ENCODE results near the gene SSH3. TPM values are rescaled to one million over a fixed set of nuclear protein-coding genes. Genes with fewer than 3 reads are reported as not detected.
"Not testable (repeated sequence)": the region's sequence is repeated elsewhere in the genome, so short reads cannot be mapped to it uniquely, and the experiment has no call there.

The SSH3 gene
- total RNA-seq, 1 donor from 2014 or later = 7.1 TPM

- intact Hi-C loops (cut with micrococcal nuclease) = no loop called here
- H3K27me3 Mint-ChIP-seq = no peaks in the 10 kb centered on the region
- DNase-seq = peak; percentile 52
- H3K4me1 Mint-ChIP-seq = peaks cover 24% of the 10 kb centered on the region
- peaks cover 2% of the 10 kb centered on the region for H3K36me3 Mint-ChIP-seq (ENCODE audit: low read depth)
- peak overlapping the region; percentile 48 for H3K27ac Mint-ChIP-seq
- H3K9me3 Mint-ChIP-seq = no peaks in the 10 kb centered on the region
- H3K4me3 Mint-ChIP-seq = no peak overlapping the region
These were observed 8.3 kb downstream of the SSH3 start for GRCh38 chr11:67311556-67312082.

- Mint-ChIP-seq H3K36me3 (ENCODE audit: low read depth) (peaks cover 2% of the 10 kb centered on the region), H3K9me3 (no peaks in the 10 kb centered on the region), H3K4me1 (peaks cover 26% of the 10 kb centered on the region), H3K27ac (peak overlapping the region; percentile 77), H3K4me3 (peak overlapping the region; percentile 17), H3K27me3 (no peaks in the 10 kb centered on the region)
- intact Hi-C loops (cut with micrococcal nuclease) = no loop called here
- DNase-seq = peak; percentile 80
These were observed 9.1 kb downstream of the SSH3 start for GRCh38 chr11:67312187-67313021.

GRCh38 chr11:67313125-67313890 is 10.0 kb downstream of the SSH3 start:
- DNase-seq = peak; percentile 52
- H3K4me1 Mint-ChIP-seq = peaks cover 31% of the 10 kb centered on the region
- H3K27me3 Mint-ChIP-seq = peaks cover 2% of the 10 kb centered on the region
- peak overlapping the region; percentile 80 for H3K27ac Mint-ChIP-seq
- peak overlapping the region; percentile 45 for H3K4me3 Mint-ChIP-seq
- H3K9me3 Mint-ChIP-seq = no peaks in the 10 kb centered on the region
- peaks cover 6% of the 10 kb centered on the region for H3K36me3 Mint-ChIP-seq (ENCODE audit: low read depth)
- intact Hi-C loops (cut with micrococcal nuclease) = no loop called here

GRCh38 chr11:67314218-67314617 is 10.9 kb downstream of the SSH3 start:
- Mint-ChIP-seq H3K27me3 (peaks cover 6% of the 10 kb centered on the region), H3K36me3 (ENCODE audit: low read depth) (peaks cover 6% of the 10 kb centered on the region), H3K9me3 (no peaks in the 10 kb centered on the region), H3K4me3 (no peak overlapping the region), H3K27ac (peak overlapping the region; percentile 22), H3K4me1 (peaks cover 36% of the 10 kb centered on the region)
- intact Hi-C loops (cut with micrococcal nuclease) = no loop called here
- peak; percentile 56 for DNase-seq

GRCh38 chr11:67315325-67315909 is 12.1 kb downstream of the SSH3 start:
- H3K4me3 Mint-ChIP-seq = peak overlapping the region; percentile 61
- no peaks in the 10 kb centered on the region for H3K9me3 Mint-ChIP-seq
- peaks cover 36% of the 10 kb centered on the region for H3K4me1 Mint-ChIP-seq
- peak; percentile 57 for DNase-seq
- H3K27ac Mint-ChIP-seq = peak overlapping the region; percentile 4
- peaks cover 6% of the 10 kb centered on the region for H3K27me3 Mint-ChIP-seq
- intact Hi-C loops (cut with micrococcal nuclease) = no loop called here
- H3K36me3 Mint-ChIP-seq (ENCODE audit: low read depth) = peaks cover 6% of the 10 kb centered on the region

GRCh38 chr11:67316882-67317204 is 13.5 kb downstream of the SSH3 start:
- Mint-ChIP-seq H3K27me3 (peaks cover 6% of the 10 kb centered on the region), H3K36me3 (ENCODE audit: low read depth) (peaks cover 4% of the 10 kb centered on the region), H3K4me1 (peaks cover 34% of the 10 kb centered on the region)

GRCh38 chr11:67317205-67317887 is 14.0 kb downstream of the SSH3 start:
- intact Hi-C loops (cut with micrococcal nuclease) = loop anchor here (1.0 kb wide), 6 partner anchors 29 to 236 kb away; partner anchors contain the start of gene GRK2
- DNase-seq = peak; percentile 100
- peaks cover 30% of the 10 kb centered on the region for H3K4me1 Mint-ChIP-seq
- no peaks in the 10 kb centered on the region for H3K9me3 Mint-ChIP-seq
- peak overlapping the region; percentile 98 for H3K4me3 Mint-ChIP-seq
- H3K27me3 Mint-ChIP-seq = peaks cover 6% of the 10 kb centered on the region
- peaks cover 4% of the 10 kb centered on the region for H3K36me3 Mint-ChIP-seq (ENCODE audit: low read depth)
- H3K27ac Mint-ChIP-seq = peak overlapping the region; percentile 99

More at GRCh38 chr11:67316882-67317204, 13.5 kb downstream of the SSH3 start:
- DNase-seq = no peak
- intact Hi-C loops (cut with micrococcal nuclease) = loop anchor here (1.0 kb wide), 6 partner anchors 29 to 236 kb away; partner anchors contain the start of gene GRK2
- H3K9me3 Mint-ChIP-seq = no peaks in the 10 kb centered on the region
- peak overlapping the region; percentile 98 for H3K4me3 Mint-ChIP-seq
- peak overlapping the region; percentile 99 for H3K27ac Mint-ChIP-seq

GRCh38 chr11:67317888-67318555 is 14.7 kb downstream of the SSH3 start:
- H3K4me3 Mint-ChIP-seq = peak overlapping the region; percentile 98

GRCh38 chr11:67318876-67319275 is 15.5 kb downstream of the SSH3 start:
- H3K9me3 Mint-ChIP-seq; H3K27ac Mint-ChIP-seq; H3K36me3 Mint-ChIP-seq (ENCODE audit: low read depth); H3K27me3 Mint-ChIP-seq; intact Hi-C loops (cut with micrococcal nuclease): not testable (repeated sequence)
- peaks cover 17% of the 10 kb centered on the region for H3K4me1 Mint-ChIP-seq
- peak; percentile 53 for DNase-seq
- peak overlapping the region; percentile 98 for H3K4me3 Mint-ChIP-seq

More at GRCh38 chr11:67317888-67318555, 14.7 kb downstream of the SSH3 start:
- Mint-ChIP-seq H3K9me3 (no peaks in the 10 kb centered on the region), H3K4me1 (peaks cover 23% of the 10 kb centered on the region), H3K27ac (peak overlapping the region; percentile 99), H3K36me3 (ENCODE audit: low read depth) (peaks cover 4% of the 10 kb centered on the region), H3K27me3 (peaks cover 6% of the 10 kb centered on the region)
- intact Hi-C loops (cut with micrococcal nuclease) = loop anchor here (1.0 kb wide), 6 partner anchors 30 to 237 kb away; partner anchors contain the start of gene GRK2
- DNase-seq = no peak

GRCh38 chr11:67320011-67320410 is 16.7 kb downstream of the SSH3 start:
- H3K9me3 Mint-ChIP-seq = no peaks in the 10 kb centered on the region
- no peak overlapping the region for H3K4me3 Mint-ChIP-seq
- peaks cover 4% of the 10 kb centered on the region for H3K36me3 Mint-ChIP-seq (ENCODE audit: low read depth)
- H3K4me1 Mint-ChIP-seq = peaks cover 14% of the 10 kb centered on the region
- H3K27ac Mint-ChIP-seq = no peak overlapping the region
- peaks cover 6% of the 10 kb centered on the region for H3K27me3 Mint-ChIP-seq
- DNase-seq = no peak
- intact Hi-C loops (cut with micrococcal nuclease) = no loop called here

GRCh38 chr11:67320691-67321090 is 17.4 kb downstream of the SSH3 start:
- Mint-ChIP-seq H3K4me3 (no peak overlapping the region), H3K27ac (no peak overlapping the region), H3K36me3 (ENCODE audit: low read depth) (peaks cover 4% of the 10 kb centered on the region), H3K9me3 (no peaks in the 10 kb centered on the region), H3K27me3 (peaks cover 6% of the 10 kb centered on the region), H3K4me1 (peaks cover 13% of the 10 kb centered on the region)
- intact Hi-C loops (cut with micrococcal nuclease) = no loop called here
- DNase-seq = peak; percentile 51

GRCh38 chr11:67321313-67321871 is 18.1 kb downstream of the SSH3 start:
- Mint-ChIP-seq H3K27me3 (peaks cover 6% of the 10 kb centered on the region), H3K9me3 (no peaks in the 10 kb centered on the region), H3K4me1 (peaks cover 12% of the 10 kb centered on the region), H3K36me3 (ENCODE audit: low read depth) (peaks cover 4% of the 10 kb centered on the region), H3K4me3 (no peak overlapping the region), H3K27ac (no peak overlapping the region)
- intact Hi-C loops (cut with micrococcal nuclease) = no loop called here
- DNase-seq = peak; percentile 53

All from activated CD4-positive, alpha-beta T cell treated with anti-CD3 and anti-CD28 coated beads, Interleukin-2, amount 10 ng/mL, durations not matched to agents 24 days and 14 days (primary cell).